Thymus (tissue), 11 donors: Measurements from ENCODE around the gene HK1. TPM values are rescaled to one million over a fixed set of nuclear protein-coding genes. Genes with fewer than 3 reads are reported as not detected.
"Not testable (repeated sequence)": the region's sequence is repeated elsewhere in the genome, so short reads cannot be mapped to it uniquely, and the experiment has no call there.

Source experiments
- DNase-seq, 9 donors: peaks; one replicate each; pipeline ENCODE4 v3.0.0-alpha.2; 2013; ENCODE audit warnings: low spot score in 9 of 9, low read depth in 6 of 9, missing footprints in 1 of 9
- H3K27ac ChIP-seq, 2 donors: one replicate each; pipeline ENCODE4 v1.5.1; 2013; ENCODE audit warnings: control low read depth in 1 of 2, low read depth in 1 of 2, low read length in 1 of 2, mild to moderate bottlenecking in 1 of 2, moderate library complexity in 1 of 2
- H3K27me3 ChIP-seq, 2 donors: one replicate each; pipeline ENCODE4 v1.5.1; 2013; ENCODE audit warnings: low read length in 1 of 2; ENCODE audit not compliant: control insufficient read depth in 2 of 2, insufficient read depth in 1 of 2
- H3K36me3 ChIP-seq, 2 donors: one replicate each; pipeline ENCODE4 v1.5.1; 2013; ENCODE audit warnings: low read length in 1 of 2, mild to moderate bottlenecking in 1 of 2, moderate library complexity in 1 of 2; ENCODE audit not compliant: control insufficient read depth in 2 of 2, insufficient read depth in 2 of 2
- H3K4me1 ChIP-seq, 2 donors: one replicate each; pipeline ENCODE4 v1.5.1; 2013; ENCODE audit warnings: low read length in 2 of 2; ENCODE audit not compliant: control insufficient read depth in 2 of 2, insufficient read depth in 2 of 2
- H3K4me3 ChIP-seq, 2 donors: one replicate each; pipeline ENCODE4 v1.5.1; 2013; ENCODE audit warnings: low read length in 2 of 2, control low read depth in 1 of 2, mild to moderate bottlenecking in 1 of 2
- H3K9me3 ChIP-seq, 2 donors: one replicate each; pipeline ENCODE4 v1.5.1; 2013; ENCODE audit warnings: low read length in 1 of 2, mild to moderate bottlenecking in 1 of 2; ENCODE audit not compliant: control insufficient read depth in 2 of 2, insufficient read depth in 1 of 2
- WGBS: extraction: QIAGEN DNeasy Blood & Tissue Kit; methylation state at CpG from one replicate; pipeline ENCODE4 v1.1.7; 2013; 5-methylcytosine and 5-hydroxymethylcytosine counted together
- polyA plus RNA-seq: library from polyadenylated mRNA; stranded (reverse); fragments of 200-250 nt; gene quantifications from one replicate; pipeline ENCODE4 v1.2.3, GENCODE V29; 2013
- total RNA-seq: library from RNA; stranded (reverse); fragments of 120-200 nt; gene quantifications from one replicate; pipeline ENCODE4 v1.2.4, GENCODE V29; 2013
- donor health status: healthy.

Gene HK1
- total and polyA plus RNA-seq, 2 donors, result 33.7 to 52.6 TPM

GRCh38 chr10:69319841-69320316, 41.6 kb downstream of the HK1 start:
- 90% methylated on average over 9 of the region's 9 CpGs for WGBS
- H3K4me1 ChIP-seq, result peaks cover 26 to 46% of the 10 kb centered on the region in 2 donors
- no peaks in the 10 kb centered on the region for H3K27me3 ChIP-seq
- H3K4me3 ChIP-seq, result peak overlapping the region; percentile 94 to 96
- H3K27ac ChIP-seq, result peak overlapping the region in 1 of 2 donors; percentile 66
- H3K36me3 ChIP-seq, result peaks cover 4 to 8% of the 10 kb centered on the region in 2 donors
- no peak for DNase-seq
- no peaks in the 10 kb centered on the region for H3K9me3 ChIP-seq

DNA sequence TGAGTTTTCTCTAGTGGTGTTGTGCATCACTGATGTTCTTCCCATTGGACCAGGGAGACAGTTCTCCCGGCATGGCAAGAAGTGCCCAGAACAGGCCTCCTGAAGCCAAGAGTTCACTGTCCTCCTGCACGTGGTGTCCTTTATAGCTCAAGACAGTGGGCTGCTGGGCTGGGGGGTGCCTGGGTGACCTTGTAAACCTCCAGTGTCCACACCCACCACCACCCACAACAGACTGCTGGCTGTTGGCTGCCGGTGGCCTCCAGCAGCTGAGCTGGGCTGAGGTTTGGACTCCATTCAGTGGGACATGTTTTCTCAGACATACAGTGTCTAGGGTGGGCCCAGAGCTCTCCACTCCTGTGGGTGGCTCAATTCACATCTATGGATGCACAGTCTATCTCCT, 42.2 kb downstream of the HK1 start:
- DNase-seq, result no peak
- H3K27me3 ChIP-seq, result no peaks in the 10 kb centered on the region
- H3K9me3 ChIP-seq, result no peaks in the 10 kb centered on the region
- H3K4me1 ChIP-seq, result peaks cover 26 to 43% of the 10 kb centered on the region in 2 donors
- no peak overlapping the region for H3K27ac ChIP-seq
- H3K4me3 ChIP-seq, result peak overlapping the region in 1 of 2 donors; percentile 94
- 94% methylated on average over 3 of the region's 3 CpGs for WGBS
- peaks cover 4 to 8% of the 10 kb centered on the region in 2 donors for H3K36me3 ChIP-seq

DNA sequence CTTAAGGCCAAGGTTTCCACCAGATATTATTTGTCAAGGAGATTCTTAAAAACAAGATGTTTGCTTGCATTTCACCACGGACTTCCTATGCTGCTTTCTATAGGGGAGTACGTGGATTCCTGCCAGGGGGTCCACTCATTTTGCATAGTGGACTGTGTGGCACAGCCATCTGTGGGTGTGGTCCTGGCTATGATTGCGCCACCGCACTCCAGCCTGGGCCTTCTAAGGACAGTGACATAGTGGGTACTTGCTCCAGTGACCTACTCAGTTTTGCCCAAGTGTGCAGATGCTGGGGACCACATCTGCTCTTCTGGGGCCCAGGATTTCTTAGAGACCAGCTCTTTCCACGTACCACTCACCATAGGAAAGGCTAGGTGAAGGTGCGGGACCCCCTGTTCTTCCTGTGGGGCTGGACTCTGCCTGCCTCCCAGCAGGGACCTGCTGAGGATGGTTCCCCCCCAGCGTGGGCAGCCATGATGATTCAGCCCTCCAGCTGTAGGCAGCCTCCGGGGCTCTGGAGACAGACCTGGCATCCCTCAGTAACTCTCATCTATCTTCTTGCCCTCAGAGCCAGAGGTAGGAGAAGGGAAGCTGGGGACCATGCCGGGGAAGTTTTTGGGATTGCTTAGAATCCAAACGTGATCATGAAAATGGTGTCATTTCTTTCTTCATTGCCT, 42.9 kb downstream of the HK1 start:
- 97% methylated on average over 10 of the region's 10 CpGs for WGBS
- Histone ChIP-seq H3K4me3 (no peak overlapping the region), H3K36me3 (peaks cover 4 to 8% of the 10 kb centered on the region in 2 donors), H3K27ac (no peak overlapping the region), H3K27me3 (no peaks in the 10 kb centered on the region), H3K4me1 (peaks cover 26 to 44% of the 10 kb centered on the region in 2 donors), H3K9me3 (no peaks in the 10 kb centered on the region)
- no peak for DNase-seq

DNA sequence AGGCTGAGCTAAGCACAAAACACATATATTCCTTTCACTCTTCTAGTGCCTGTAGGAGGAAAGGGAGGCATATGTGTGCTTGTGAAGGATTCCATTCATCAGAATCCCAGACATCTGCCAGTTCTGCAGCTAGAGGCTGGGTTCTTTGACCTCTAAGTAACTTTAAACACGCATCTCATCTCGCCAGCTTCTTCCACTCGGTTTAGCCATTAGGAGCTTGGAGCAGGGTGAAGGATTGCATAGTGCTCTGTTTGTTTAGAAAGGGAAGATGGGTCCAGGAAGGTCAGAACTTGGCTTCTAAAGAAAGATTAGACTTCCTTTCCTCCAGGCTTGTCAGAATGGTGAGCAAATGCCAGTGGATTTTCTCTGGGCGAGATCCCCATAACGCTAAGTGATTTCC, 43.6 kb downstream of the HK1 start:
- Histone ChIP-seq H3K36me3 (peaks cover 4 to 8% of the 10 kb centered on the region in 2 donors), H3K9me3 (no peaks in the 10 kb centered on the region), H3K27ac (no peak overlapping the region), H3K4me3 (no peak overlapping the region), H3K4me1 (peaks cover 26 to 46% of the 10 kb centered on the region in 2 donors), H3K27me3 (no peaks in the 10 kb centered on the region)
- 96% methylated on average over 5 of the region's 5 CpGs for WGBS
- DNase-seq, result no peak

DNA sequence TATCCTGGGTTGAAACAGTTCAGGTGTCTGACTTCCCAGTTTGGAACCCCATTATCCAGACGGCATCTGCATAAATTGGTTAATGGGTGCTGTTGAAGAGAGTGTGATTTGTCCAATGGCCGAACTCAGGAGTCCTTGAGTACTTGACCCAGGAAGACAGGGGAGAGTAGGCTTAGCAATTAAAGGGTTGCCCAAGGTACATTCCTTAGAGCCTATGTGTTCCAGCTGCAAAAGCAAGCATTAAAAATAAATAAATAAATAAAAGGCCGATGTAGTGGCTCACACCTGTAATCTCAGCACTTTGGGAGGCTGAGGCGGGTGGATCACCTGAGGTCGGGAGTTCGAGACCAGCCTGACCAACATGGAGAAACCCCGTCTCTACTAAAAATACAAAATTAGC, 44.0 kb downstream of the HK1 start:
- not testable (repeated sequence) for H3K27me3 ChIP-seq, H3K4me3 ChIP-seq, DNase-seq, H3K27ac ChIP-seq, H3K36me3 ChIP-seq, H3K9me3 ChIP-seq
- 95% methylated on average over 5 of the region's 7 CpGs for WGBS
- peaks cover 23 to 44% of the 10 kb centered on the region in 2 donors for H3K4me1 ChIP-seq

DNA sequence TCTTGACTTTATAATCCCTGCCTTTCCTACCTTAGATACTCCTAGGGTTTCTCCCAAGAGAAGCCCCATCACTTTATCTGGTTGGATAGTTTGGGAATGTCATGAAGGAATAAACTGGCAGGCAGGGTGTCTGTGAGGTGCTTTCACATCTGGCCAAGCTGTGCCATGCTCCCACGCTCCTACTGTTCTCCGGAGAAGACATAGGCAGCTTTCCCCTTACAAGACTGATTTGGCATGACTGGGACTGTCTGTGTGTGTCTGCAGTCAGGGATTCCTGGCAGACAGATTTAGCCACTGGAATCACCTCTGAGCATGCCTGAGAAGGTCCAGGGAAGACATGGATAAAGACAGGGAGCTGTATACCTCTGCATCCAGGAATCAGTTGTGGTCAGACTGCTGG, 45.3 kb downstream of the HK1 start:
- Histone ChIP-seq H3K9me3 (no peaks in the 10 kb centered on the region), H3K36me3 (peaks cover 4 to 8% of the 10 kb centered on the region in 2 donors), H3K27me3 (no peaks in the 10 kb centered on the region), H3K4me1 (peaks cover 29 to 49% of the 10 kb centered on the region in 2 donors), H3K27ac (peak overlapping the region in 1 of 2 donors; percentile 11), H3K4me3 (no peak overlapping the region)
- WGBS, result 96% methylated on average over 2 of the region's 2 CpGs
- no peak for DNase-seq

DNA sequence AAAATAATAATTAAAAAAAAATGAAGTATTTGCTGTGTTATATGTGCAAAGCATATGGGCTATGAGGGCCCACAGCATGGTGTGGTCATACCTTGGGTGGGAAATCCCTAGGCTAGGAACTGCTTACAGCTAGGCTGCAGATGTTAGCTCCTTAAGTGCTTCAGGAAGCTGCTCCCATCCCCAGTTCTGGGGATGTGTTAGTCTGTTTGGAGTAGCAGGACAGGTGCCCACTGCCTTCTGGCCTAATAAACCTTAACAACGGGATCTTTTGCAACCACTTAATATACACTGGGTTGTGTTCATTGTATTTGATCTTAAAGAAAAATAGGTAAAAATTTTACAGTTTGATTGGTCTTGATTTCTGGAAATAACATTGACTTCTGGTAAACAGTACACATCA, 46.3 kb downstream of the HK1 start:
- peak overlapping the region in 1 of 2 donors; percentile 5 for H3K27ac ChIP-seq
- H3K4me1 ChIP-seq, result peaks cover 31 to 51% of the 10 kb centered on the region in 2 donors
- no peak overlapping the region for H3K4me3 ChIP-seq
- 93% methylated on average over 1 of the region's 1 CpG for WGBS
- peaks cover 7 to 11% of the 10 kb centered on the region in 2 donors for H3K36me3 ChIP-seq
- H3K27me3 ChIP-seq, result no peaks in the 10 kb centered on the region
- no peaks in the 10 kb centered on the region for H3K9me3 ChIP-seq
- no peak for DNase-seq

- 95% methylated on average over 24 of the region's 24 CpGs for WGBS
- Histone ChIP-seq H3K4me1 (peaks cover 19 to 43% of the 10 kb centered on the region in 2 donors), H3K36me3 (peaks cover 8 to 17% of the 10 kb centered on the region in 2 donors)
- not testable (repeated sequence) for H3K27ac ChIP-seq, H3K27me3 ChIP-seq, H3K9me3 ChIP-seq, H3K4me3 ChIP-seq, DNase-seq
These were observed 47.6 kb downstream of the HK1 start for GRCh38 chr10:69325637-69326523.

- Histone ChIP-seq H3K4me1 (peaks cover 17 to 37% of the 10 kb centered on the region in 2 donors), H3K27ac (no peak overlapping the region), H3K27me3 (no peaks in the 10 kb centered on the region), H3K36me3 (peaks cover 10 to 19% of the 10 kb centered on the region in 2 donors), H3K4me3 (no peak overlapping the region), H3K9me3 (no peaks in the 10 kb centered on the region)
- 97% methylated on average over 3 of the region's 3 CpGs for WGBS
- DNase-seq, result no peak
These were observed 48.4 kb downstream of the HK1 start for GRCh38 chr10:69326692-69327091.
